Endothelial cell of umbilical vein (primary cell): Measurements from ENCODE around the gene MDFIC. TPM values are rescaled to one million over a fixed set of nuclear protein-coding genes. Genes with fewer than 3 reads are reported as not detected.

Experiments used
- BruUV-seq: library from RNA; stranded (reverse); fragments of 400-500 nt; replicated peaks from 2 replicates; lab custom pipeline; 2021; lab: Mats Ljungman, UMichigan
- CTCF ChIA-PET: fragments of 300-600, 350-600 bp; sonication (Branson Sonifier 250); formaldehyde crosslinking; loops from one replicate; lab custom pipeline; 2021; ENCODE audit warnings: antibody characterized with exemption, inconsistent platforms; lab: Charles Lee
- POLR2A ChIA-PET: fragments of 300-600, 350-600 bp; sonication (Branson Sonifier 250); formaldehyde crosslinking; loops from one replicate; lab custom pipeline; 2021; ENCODE audit warnings: antibody characterized with exemption, inconsistent platforms; lab: Charles Lee
- DNase-seq: peaks from one replicate; pipeline ENCODE4 v3.0.0-alpha.2; 2011; ENCODE audit warnings: low read depth, low spot score
- FAIRE-seq: peaks from 2 replicates; lab custom pipeline; 2011; peaks lifted over from hg19 to GRCh38; lab: Jason Lieb, UNC
- H2AFZ ChIP-seq: 2 replicates; pipeline ENCODE4 v1.6.0; 2012; ENCODE audit warnings: low read depth, low read length, control low read depth, inconsistent platforms
- H3K27ac ChIP-seq: 2 replicates; pipeline ENCODE4 v1.5.1; 2011; ENCODE audit warnings: low read depth, mild to moderate bottlenecking, control low read depth, low read length, moderate library complexity; ENCODE audit not compliant: insufficient read depth
- H3K27me3 ChIP-seq, 2 experiments: 2 replicates each; pipeline versions ENCODE4 v1.6.0 to v1.6.1; 2011; ENCODE audit warnings: low read length in 2 of 2, mixed read lengths in 1 of 2; ENCODE audit not compliant: control insufficient read depth in 2 of 2, insufficient read depth in 2 of 2
- H3K36me3 ChIP-seq, 2 experiments: 2 replicates in 1 of 2; 3 replicates in 1 of 2; pipeline ENCODE4 v1.5.1; 2011; ENCODE audit warnings: low read length in 2 of 2, mild to moderate bottlenecking in 1 of 2, moderate library complexity in 1 of 2; ENCODE audit not compliant: control insufficient read depth in 2 of 2, insufficient read depth in 2 of 2; ENCODE audit errors: extremely low read depth in 1 of 2
- H3K4me1 ChIP-seq: 3 replicates; pipeline ENCODE4 v1.5.1; 2011; ENCODE audit warnings: mild to moderate bottlenecking, low read length; ENCODE audit not compliant: control insufficient read depth, insufficient read depth; ENCODE audit errors: extremely low read depth
- H3K4me2 ChIP-seq: 2 replicates; pipeline ENCODE4 v1.6.1; 2011; ENCODE audit warnings: low read length, control low read depth, mixed read lengths; ENCODE audit not compliant: insufficient read depth
- H3K4me3 ChIP-seq, 3 experiments: fragments of 200-600 bp in 1 of 3; sonication (generic), shearing (Covaris generic) in 1 of 3; replicated peaks in 1 of 3; 2 replicates each; pipeline ENCODE4 v1.5.1; 2011 to 2016; ENCODE audit warnings: control low read depth in 3 of 3, low read length in 3 of 3, mild to moderate bottlenecking in 2 of 3, inconsistent platforms in 1 of 3, low read depth in 1 of 3, moderate library complexity in 1 of 3; ENCODE audit not compliant: insufficient read depth in 1 of 3
- H3K79me2 ChIP-seq: 2 replicates; pipeline ENCODE4 v1.6.0; 2012; ENCODE audit warnings: low read length, inconsistent platforms; ENCODE audit not compliant: control insufficient read depth, insufficient read depth
- H3K9ac ChIP-seq: replicated peaks from 2 replicates; pipeline ENCODE3; 2011; ENCODE audit warnings: low read length, control low read depth; ENCODE audit not compliant: insufficient read depth; ENCODE audit errors: extremely low read depth
- H3K9me1 ChIP-seq: replicated peaks from 3 replicates; pipeline ENCODE4 v1.6.0; 2011; ENCODE audit warnings: mild to moderate bottlenecking, low read length; ENCODE audit not compliant: control insufficient read depth, insufficient read depth; ENCODE audit errors: extremely low read depth
- H3K9me3 ChIP-seq: replicated peaks from 2 replicates; pipeline ENCODE4 v1.5.1; 2012; ENCODE audit warnings: low read length, inconsistent platforms; ENCODE audit not compliant: control insufficient read depth, insufficient read depth
- H4K20me1 ChIP-seq: replicated peaks from 2 replicates; pipeline ENCODE3; 2011; ENCODE audit warnings: mild to moderate bottlenecking, low read length; ENCODE audit not compliant: control insufficient read depth, insufficient read depth; ENCODE audit errors: extremely low read depth
- EZH2 ChIP-seq: IDR thresholded peaks from 2 replicates; pipeline ENCODE4 v1.6.1; 2012; ENCODE audit warnings: borderline replicate concordance, low read depth, mild to moderate bottlenecking, moderate library complexity, low read length, inconsistent platforms; ENCODE audit not compliant: severe bottlenecking
- FOS ChIP-seq: IDR thresholded peaks from 2 replicates; pipeline ENCODE4 v1.6.1; 2011; ENCODE audit warnings: mild to moderate bottlenecking, low read length, moderate library complexity, borderline replicate concordance; ENCODE audit not compliant: insufficient read depth
- GATA2 ChIP-seq: IDR thresholded peaks from 2 replicates; pipeline ENCODE4 v1.7.0; 2011; ENCODE audit warnings: low read depth, mild to moderate bottlenecking, moderate library complexity, mixed read lengths, low read length; ENCODE audit not compliant: insufficient read length, insufficient read depth
- JUN ChIP-seq: IDR thresholded peaks from 2 replicates; pipeline ENCODE4 v1.6.1; 2011; ENCODE audit warnings: borderline replicate concordance, low read depth; ENCODE audit not compliant: insufficient read length, insufficient read depth
- MYC ChIP-seq: IDR thresholded peaks from one replicate; pipeline ENCODE4 v1.6.1; 2011; ENCODE audit warnings: mild to moderate bottlenecking, low read depth, low read length
- POLR2A ChIP-seq: IDR thresholded peaks from 2 replicates; pipeline ENCODE4 v1.6.1; 2012; ENCODE audit warnings: low read depth, mild to moderate bottlenecking, control low read depth, low read length
- POLR2AphosphoS5 ChIP-seq: IDR thresholded peaks from 2 replicates; pipeline ENCODE4 v1.6.1; 2012; ENCODE audit warnings: low read depth, mild to moderate bottlenecking, control low read depth, low read length, moderate library complexity; ENCODE audit not compliant: insufficient read depth
- dilution Hi-C: fragments of 300-500 bp; cut with MboI; formaldehyde crosslinking; loops from one replicate; pipeline ENCODE4 v1.15.0; 2019; ENCODE audit warnings: low sequenced_read_pairs; ENCODE audit not compliant: extremely low pct_ligation_motif_present
- intact Hi-C: fragments of 100-400 bp; cut with micrococcal nuclease; formaldehyde crosslinking; loops from one replicate; pipeline ENCODE4 v1.10.0; 2022
- polyA plus RNA-seq, 4 experiments: library from polyadenylated mRNA; depleted of rRNA in 3 of 4; stranded (reverse) in 3 of 4; unstranded in 1 of 4; fragments of >200 nt; gene quantifications; 2 replicates each; pipeline versions ENCODE4 v1.2.1 to v1.2.3, GENCODE V29; 2011 to 2012; ENCODE audit warnings: missing spikeins in 1 of 4
- total RNA-seq: library from RNA; stranded (reverse); gene quantifications from 2 replicates; pipeline ENCODE4 v1.2.3, GENCODE V29; 2021
- TF ChIP-seq, protein P1 (sequence below), 2 donors: IDR thresholded peaks; 1 replicate in 1 of 2; 2 replicates in 1 of 2; pipeline ENCODE4 v1.5.1; 2011; ENCODE audit warnings: low read length in 2 of 2, mild to moderate bottlenecking in 2 of 2, moderate library complexity in 2 of 2, control low read depth in 1 of 2, inconsistent platforms in 1 of 2, low read depth in 1 of 2; ENCODE audit not compliant: insufficient read depth in 1 of 2; ENCODE audit errors: extremely low read depth in 1 of 2
- TF ChIP-seq, protein P2 (sequence below): IDR thresholded peaks from 2 replicates; pipeline ENCODE4 v1.6.1; 2011; ENCODE audit not compliant: insufficient read depth, insufficient read length

MDFIC gene
- total and polyA plus RNA-seq, 2 donors (not counting 3 experiments of a cell fraction or from before 2014, with no cell fraction given): 6.5 to 14.2 TPM

DNA sequence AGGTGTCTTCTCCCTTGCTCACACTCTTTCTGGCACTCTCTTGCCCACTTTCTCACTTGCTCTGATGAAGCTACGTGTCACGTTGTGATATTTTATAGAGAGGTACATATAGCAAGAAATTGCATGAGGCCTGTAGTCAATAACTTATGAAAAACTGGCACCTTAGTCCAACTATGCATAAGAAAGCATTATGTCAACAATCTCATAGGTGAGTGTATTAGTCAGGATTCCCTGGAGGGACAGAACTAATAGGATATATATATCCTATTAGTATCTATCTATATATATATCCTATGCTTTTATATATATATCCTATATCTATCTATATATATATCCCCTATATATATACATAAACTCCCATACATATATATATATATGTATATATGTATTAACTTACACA lies 18.8 kb upstream of the MDFIC start:
- Histone ChIP-seq H3K9me3 (no peaks in the 10 kb centered on the region), H3K4me2 (no peak overlapping the region), H3K4me1 (no peaks in the 10 kb centered on the region), H2AFZ (no peak overlapping the region), H3K27ac (no peak overlapping the region), H3K27me3 (peaks cover 0 to under 1% of the 10 kb centered on the region in 2 experiments), H4K20me1 (no peaks in the 10 kb centered on the region), H3K4me3 (no peak overlapping the region), H3K9me1 (no peaks in the 10 kb centered on the region), H3K79me2 (no peaks in the 10 kb centered on the region), H3K9ac (no peak overlapping the region), H3K36me3 (no peaks in the 10 kb centered on the region)
- DNase-seq (no peak), FAIRE-seq (no peak)
- TF ChIP-seq MYC (no peak), POLR2A (no peak), GATA2 (no peak), JUN (no peak), POLR2AphosphoS5 (no peak), EZH2 (no peak), FOS (no peak)
- TF ChIP-seq, protein P1, sequence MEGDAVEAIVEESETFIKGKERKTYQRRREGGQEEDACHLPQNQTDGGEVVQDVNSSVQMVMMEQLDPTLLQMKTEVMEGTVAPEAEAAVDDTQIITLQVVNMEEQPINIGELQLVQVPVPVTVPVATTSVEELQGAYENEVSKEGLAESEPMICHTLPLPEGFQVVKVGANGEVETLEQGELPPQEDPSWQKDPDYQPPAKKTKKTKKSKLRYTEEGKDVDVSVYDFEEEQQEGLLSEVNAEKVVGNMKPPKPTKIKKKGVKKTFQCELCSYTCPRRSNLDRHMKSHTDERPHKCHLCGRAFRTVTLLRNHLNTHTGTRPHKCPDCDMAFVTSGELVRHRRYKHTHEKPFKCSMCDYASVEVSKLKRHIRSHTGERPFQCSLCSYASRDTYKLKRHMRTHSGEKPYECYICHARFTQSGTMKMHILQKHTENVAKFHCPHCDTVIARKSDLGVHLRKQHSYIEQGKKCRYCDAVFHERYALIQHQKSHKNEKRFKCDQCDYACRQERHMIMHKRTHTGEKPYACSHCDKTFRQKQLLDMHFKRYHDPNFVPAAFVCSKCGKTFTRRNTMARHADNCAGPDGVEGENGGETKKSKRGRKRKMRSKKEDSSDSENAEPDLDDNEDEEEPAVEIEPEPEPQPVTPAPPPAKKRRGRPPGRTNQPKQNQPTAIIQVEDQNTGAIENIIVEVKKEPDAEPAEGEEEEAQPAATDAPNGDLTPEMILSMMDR (IDR thresholded peaks at IDR 0.05; ENCODE audit: extremely low read depth in 1 of 2, insufficient read depth in 1 of 2, low read depth in 1 of 2, low read length in 2 of 2): no peak
- TF ChIP-seq, protein P2, sequence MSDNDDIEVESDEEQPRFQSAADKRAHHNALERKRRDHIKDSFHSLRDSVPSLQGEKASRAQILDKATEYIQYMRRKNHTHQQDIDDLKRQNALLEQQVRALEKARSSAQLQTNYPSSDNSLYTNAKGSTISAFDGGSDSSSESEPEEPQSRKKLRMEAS: no peak
- no TSS peak for BruUV-seq
- ChIA-PET POLR2A (no interaction called here), CTCF (interaction anchor here (1.4 kb wide), 1 partner anchor 21 kb away, joined by 4 read pairs; no protein-coding TSS in a partner anchor)
- dilution Hi-C loops: no loop called here
- intact Hi-C loops: no loop called here
